Lower leg skin (tissue), 4 donors: Measurements from ENCODE around the gene MAX. TPM values are rescaled to one million over a fixed set of nuclear protein-coding genes. Genes with fewer than 3 reads are reported as not detected.

Experiments
- DNase-seq, 2 donors: peaks; one replicate each; pipeline ENCODE4 v3.0.0-alpha.2; 2019; ENCODE audit warnings: low spot score in 2 of 2
- H3K4me3 ChIP-seq: fragments of 200-600 bp; sonication (generic); 2 replicates; pipeline ENCODE4 v1.5.1; 2017; ENCODE audit warnings: mild to moderate bottlenecking, low read depth; ENCODE audit not compliant: poor library complexity, severe bottlenecking
- CTCF ChIP-seq, 3 donors: fragments of 450-650 bp; IDR thresholded peaks; one replicate each; pipeline ENCODE4 v1.5.1; 2016; ENCODE audit warnings: antibody characterized with exemption in 3 of 3, mild to moderate bottlenecking in 3 of 3, moderate library complexity in 2 of 3
- POLR2A ChIP-seq, 2 donors: fragments of 450-650 bp; IDR thresholded peaks; one replicate each; pipeline ENCODE4 v1.6.1; 2016 to 2017; ENCODE audit warnings: antibody characterized with exemption in 2 of 2, mild to moderate bottlenecking in 1 of 2, moderate library complexity in 1 of 2
- WGBS, 2 donors: methylation state at CpG; one replicate each; pipeline ENCODE4 v1.1.5; 2018; 5-methylcytosine and 5-hydroxymethylcytosine counted together
- intact Hi-C: fragments of 100-400 bp; cut with DNase I; formaldehyde crosslinking; loops from one replicate; pipeline ENCODE4 v1.15.0; 2023; ENCODE audit warnings: low total_unique reads
- total RNA-seq, 4 donors: library from RNA; depleted of rRNA; stranded (reverse); fragments of >200 nt; gene quantifications; one replicate each; pipeline ENCODE4 v1.1.0, GENCODE V29; 2016

MAX gene
- total RNA-seq, 4 donors from 2014 or later: 61.0 to 126 (median 65.6) TPM

- intact Hi-C loops: no loop called here
- WGBS, 2 donors: 40 to 52% methylated on average over 3 of the region's 3 CpGs
- TF ChIP-seq POLR2A (IDR thresholded peaks at IDR 0.05): no peak
- no peak for TF ChIP-seq CTCF (IDR thresholded peaks at IDR 0.05)
These were observed 27.7 kb downstream of the MAX start for GRCh38 chr14:65074449-65075150.

GRCh38 chr14:65073605-65074201, 28.6 kb downstream of the MAX start:
- intact Hi-C loops: no loop called here
- WGBS, 2 donors: 83 to 85% methylated on average over 4 of the region's 4 CpGs
- no peak overlapping the region for H3K4me3 ChIP-seq
- TF ChIP-seq CTCF (IDR thresholded peaks at IDR 0.05) (no peak), POLR2A (IDR thresholded peaks at IDR 0.05) (no peak)
- DNase-seq: no peak

More at GRCh38 chr14:65074449-65075150, 27.7 kb downstream of the MAX start:
- no peak overlapping the region for H3K4me3 ChIP-seq
- DNase-seq: no peak

GRCh38 chr14:65072937-65073336, 29.4 kb downstream of the MAX start:
- H3K4me3 ChIP-seq: no peak overlapping the region
- TF ChIP-seq POLR2A (IDR thresholded peaks at IDR 0.05) (no peak), CTCF (IDR thresholded peaks at IDR 0.05) (no peak)
- DNase-seq: no peak
- WGBS, 2 donors: 62 to 79% methylated on average over 1 of the region's 1 CpG
- intact Hi-C loops: no loop called here

GRCh38 chr14:65072256-65072655, 30.1 kb downstream of the MAX start:
- no peak for DNase-seq
- TF ChIP-seq POLR2A (IDR thresholded peaks at IDR 0.05): no peak
- no peak for TF ChIP-seq CTCF (IDR thresholded peaks at IDR 0.05)
- intact Hi-C loops: no loop called here
- no peak overlapping the region for H3K4me3 ChIP-seq
- 71 to 72% methylated on average over 6 of the region's 6 CpGs for WGBS, 2 donors

DNA sequence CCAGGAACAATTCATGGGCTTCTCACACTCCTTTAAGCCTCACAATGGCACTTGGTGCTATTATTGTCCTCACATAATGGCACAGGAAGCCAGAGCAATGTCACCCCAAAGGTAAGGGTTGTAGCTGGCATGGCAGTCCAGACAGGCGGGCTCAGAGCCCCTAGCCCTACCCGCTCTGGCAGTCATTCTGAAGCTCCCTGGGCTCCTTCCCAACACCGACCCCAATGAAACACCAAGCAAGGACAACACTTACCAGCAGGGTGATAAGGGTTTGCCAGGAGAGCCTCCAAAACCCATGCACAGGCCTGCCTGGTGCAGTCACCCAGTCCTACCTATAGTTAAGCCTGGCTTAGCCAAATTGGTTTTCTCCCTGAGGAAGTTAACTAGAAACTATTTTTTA, 30.8 kb downstream of the MAX start:
- TF ChIP-seq CTCF (IDR thresholded peaks at IDR 0.05) (no peak), POLR2A (IDR thresholded peaks at IDR 0.05) (no peak)
- intact Hi-C loops: no loop called here
- 86 to 100% methylated on average over 2 to 3 of the region's 3 CpGs for WGBS, 2 donors
- DNase-seq: no peak
- no peak overlapping the region for H3K4me3 ChIP-seq
